HG03097 (cell line): ENCODE results near the gene ZDHHC7.
A peak's percentile ranks its signal among the peaks of the same experiment; 100 is the strongest.
"Not testable (repeated sequence)": the region's sequence is repeated elsewhere in the genome, so short reads cannot be mapped to it uniquely, and the experiment has no call there.

ENCODE experiments used
- ATAC-seq: cut with Tn5 transposase; IDR thresholded peaks from one replicate; pipeline ENCODE4 v1.9.1; 2021; ENCODE audit not compliant: unreplicated experiment, low FRiP score

Gene ZDHHC7

DNA sequence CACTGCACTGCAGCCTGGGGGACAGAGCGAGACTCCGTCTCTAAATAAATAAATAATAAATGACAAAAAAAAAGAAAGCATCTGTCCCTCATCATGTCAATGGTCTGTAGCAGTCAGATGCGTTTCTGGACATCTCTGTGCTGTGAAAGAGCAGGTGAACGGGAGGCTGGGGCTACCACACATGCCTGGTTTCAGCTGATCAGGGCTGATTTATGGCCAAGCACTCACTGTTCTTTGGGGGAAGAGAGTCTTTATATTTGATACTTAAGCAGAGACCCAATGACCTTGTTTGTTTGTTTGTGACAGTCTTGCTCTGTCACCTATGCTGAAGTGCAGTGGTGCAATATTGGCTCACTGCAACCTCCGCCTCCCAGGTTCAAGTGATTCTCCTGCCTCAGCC, 33.7 kb upstream of the ZDHHC7 start:
- ATAC-seq, result no peak

DNA sequence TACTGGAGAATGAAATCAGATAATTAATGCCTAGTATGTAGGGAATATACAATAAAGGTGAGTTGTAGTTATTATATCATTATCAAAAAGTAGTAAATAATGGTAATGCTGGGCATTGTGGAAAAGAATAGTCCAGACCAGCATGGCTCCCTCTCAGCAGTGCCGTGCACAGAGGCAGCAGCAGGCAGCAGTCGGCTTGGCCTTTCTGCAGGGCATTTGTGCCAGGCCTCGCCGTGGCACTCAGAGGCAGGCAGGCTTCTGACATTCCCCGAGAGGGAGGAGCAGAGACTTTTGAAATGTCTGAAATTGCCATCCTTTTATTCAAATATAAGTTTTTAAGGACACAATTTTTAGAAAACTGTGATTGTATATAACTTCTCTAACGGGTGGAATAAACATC, 31.3 kb upstream of the ZDHHC7 start:
- ATAC-seq, result no peak

DNA sequence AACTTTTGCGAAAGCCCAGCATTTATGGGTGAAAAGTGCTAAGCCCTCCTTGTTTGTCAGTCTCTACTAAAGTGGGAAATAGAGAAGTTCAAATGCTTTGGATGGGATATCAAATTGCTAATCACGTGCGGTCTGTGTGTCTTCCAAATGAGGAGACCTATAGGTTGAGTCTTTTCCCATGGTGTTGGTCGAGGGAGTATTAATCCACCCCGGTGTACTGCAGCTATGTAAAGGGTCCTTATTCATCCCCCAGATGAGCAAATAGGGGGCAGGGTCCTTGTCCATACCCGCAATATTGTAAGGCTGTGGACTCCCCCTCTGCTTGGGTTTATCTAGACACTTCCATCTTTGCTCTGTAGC, 30.8 kb upstream of the ZDHHC7 start:
- no peak for ATAC-seq

DNA sequence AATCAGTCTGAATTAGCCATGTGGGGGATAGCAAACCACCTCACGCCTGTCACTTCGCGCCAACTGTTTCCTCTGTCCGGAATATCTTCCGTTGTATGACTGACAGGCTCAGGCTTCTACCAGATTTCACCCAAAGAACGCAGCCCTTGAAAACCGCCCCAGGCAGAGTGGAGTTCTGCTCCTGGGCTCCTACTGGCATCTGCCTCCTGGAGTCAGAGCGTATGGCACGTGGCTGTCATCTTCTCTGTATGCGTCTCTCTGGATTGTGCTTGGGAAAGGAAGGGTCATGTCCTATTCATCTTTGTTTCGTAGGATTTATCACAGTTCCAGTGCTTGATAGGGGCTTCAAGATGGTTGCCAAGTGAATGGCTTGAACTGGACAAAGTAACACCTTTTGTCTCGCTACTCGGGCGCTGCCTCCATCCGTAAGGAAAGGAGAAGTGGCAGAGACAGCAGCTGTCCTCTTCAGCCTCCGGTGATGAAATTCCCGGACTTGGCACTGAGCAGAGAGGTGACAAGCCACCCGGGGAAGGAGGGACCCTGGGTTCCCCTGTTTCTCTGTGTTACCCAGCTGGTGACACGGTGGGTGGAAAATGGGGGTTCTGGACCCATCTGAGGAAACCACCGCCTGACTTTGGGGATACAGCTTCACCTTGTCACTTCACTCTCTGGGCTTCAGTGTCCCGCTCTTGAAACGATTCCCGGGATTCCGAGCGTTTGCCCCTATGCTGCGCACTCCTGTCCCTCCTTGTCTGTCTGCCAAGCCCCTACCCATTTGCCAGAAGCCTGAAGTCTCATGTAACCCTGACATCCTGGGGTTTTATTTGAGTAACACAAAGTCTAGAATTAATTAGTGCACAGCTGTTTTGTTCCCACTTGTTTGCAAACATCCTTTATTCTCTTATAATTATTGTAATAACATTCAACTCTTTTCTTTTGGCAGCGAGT, 30.2 kb upstream of the ZDHHC7 start:
- ATAC-seq, result no peak

DNA sequence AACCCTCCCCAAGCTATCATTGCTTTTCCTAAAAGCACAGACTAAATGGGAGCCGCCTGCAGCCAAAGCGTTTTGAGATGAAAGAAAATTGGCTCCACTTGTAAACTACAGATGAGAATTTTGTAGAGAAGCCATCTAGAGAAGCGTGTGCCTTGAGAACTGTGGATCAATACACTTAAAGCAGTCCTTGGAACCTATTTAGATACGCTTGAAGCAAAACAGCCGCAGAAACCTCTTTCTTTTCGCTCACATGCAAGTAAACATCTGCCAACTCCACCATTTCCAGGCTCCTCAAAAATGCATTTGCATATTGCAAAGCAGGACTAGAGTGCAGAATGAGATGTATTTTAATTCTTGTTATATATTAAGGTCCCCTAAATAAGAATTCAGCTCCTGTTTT, 29.4 kb upstream of the ZDHHC7 start:
- no peak for ATAC-seq

DNA sequence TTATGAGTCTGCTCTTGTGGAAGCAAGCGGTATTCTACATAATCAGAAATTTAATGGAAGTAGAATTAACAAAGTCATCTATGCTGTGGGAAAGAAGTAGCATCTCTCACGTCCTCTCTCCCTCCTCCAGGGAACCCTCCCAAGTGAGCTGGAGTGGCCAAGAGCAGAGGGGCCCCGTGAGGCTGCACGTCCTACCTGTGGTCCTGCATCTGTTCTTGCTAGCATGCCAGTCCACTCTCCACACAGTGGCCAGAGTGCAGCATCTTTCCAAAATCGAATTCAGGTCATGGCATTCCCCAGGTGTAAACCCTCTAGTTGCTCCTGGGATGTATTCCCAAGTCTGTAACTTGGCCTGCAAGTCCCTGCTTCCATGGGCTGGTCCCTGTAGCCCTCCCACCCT, 26.4 kb upstream of the ZDHHC7 start:
- no peak for ATAC-seq

DNA sequence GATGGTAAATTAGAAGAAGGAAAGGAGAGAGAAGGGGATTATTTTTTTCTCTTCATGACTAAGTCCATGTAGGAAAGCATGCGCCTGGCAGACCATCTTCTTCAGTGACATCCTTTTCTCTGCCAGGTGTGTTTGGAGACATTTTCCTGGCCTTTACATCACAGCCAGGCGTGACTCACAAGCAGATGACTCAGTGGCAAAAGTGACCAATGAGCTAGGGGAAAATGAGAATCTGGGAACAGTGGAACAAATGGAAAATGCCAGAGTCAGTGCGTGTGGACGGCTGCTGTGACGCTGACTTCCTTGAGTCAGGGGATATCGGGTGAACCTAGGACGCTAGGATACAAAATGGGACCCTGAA, 25.7 kb upstream of the ZDHHC7 start:
- ATAC-seq, result no peak

DNA sequence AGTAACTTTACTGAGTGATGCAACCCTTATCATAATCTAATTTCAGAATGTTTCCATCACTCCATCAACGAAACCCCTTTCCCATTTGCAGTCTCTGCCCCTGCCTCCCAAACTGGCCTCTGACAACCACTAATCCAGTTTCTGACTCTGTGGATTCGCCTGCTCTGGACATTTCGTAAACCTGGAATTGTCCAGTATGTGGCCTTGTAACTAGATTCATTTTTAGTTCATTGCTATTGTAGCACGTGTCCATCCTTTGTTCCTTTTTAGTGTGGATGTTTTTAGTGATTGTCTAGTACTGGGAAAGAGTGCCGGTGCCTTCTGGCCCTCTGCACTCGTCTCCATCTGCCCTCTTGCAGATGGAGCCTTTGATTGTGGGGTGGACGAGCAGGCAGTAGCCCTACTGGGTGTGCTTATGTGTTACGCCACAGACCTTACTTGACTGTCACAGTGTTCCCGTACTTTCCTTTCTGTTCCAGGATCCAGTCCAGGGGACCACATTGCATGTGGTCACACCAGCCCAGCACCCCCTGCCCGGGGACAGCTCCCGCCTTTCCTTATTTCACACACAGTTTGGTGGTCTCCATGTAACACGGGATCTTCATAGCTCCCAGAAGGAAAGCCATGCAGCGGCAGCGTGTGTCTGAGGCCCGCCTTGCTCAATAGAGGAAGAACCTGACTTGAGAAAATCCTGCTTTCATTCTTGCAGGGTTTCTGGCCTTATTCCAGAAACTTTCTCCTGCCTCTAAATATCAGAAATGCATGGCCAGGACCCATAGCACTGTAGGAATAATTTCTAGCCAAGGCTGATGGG, 25.1 kb upstream of the ZDHHC7 start:
- ATAC-seq, result no peak

DNA sequence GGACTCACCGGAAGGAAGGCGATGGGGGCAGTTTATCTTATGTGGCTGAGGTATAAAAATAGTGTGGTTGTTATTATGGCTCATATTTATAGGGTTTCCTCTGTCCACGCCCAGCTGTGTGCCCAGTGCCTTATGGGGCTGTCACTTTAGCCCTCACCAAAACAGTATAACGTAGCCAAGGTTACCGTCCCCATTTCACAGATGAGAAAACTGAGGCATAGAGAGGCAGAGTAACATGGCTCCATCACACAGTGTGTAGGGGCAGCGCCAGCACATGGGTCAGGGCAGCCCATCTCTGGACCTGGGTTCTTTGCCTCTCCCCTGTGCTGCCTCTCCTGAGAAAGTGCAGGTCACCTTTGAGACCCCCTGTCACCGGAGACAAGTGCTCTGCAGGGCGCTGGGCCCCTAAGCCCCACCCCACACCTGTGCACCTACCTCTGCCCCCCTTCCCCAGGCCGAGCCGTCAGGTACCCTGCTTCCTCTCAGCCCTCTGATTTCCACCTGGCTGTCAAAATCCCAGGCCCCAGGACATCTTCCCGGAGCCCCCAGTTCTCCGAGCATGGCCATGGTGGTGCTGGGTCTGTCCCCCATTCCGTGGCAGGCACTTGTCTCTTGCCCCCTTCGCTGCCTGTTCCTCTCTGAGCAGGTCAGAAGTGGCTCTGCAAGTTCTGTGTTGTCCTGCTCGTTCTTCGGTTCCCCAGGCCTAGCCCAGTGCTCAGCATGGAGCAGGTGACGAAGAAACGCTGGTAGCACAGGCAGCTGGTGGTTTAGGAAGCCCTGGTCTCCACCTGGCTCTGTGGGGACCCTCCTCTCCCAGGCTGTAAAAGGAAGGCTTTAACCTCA, 23.5 kb upstream of the ZDHHC7 start:
- no peak for ATAC-seq

DNA sequence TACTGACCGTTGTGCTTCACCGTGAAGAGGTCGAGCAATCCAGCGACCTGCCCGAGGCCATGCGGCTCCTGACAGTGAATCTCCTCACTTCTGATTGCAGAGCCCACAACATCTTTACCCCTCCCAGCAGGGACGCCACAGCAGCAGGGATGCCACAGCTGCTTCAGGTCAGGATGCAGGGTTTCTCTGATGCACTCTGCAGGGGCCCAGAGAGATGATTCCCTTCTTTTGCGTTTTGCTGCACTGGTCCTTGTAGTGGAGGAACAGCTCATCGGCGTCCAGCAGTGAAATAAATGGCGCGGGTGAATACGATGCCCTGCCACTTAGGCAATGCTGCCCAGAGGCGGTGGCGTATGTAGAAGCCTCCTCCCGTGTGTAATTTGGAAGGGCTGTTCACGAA, 21.8 kb upstream of the ZDHHC7 start:
- ATAC-seq, result no peak

DNA sequence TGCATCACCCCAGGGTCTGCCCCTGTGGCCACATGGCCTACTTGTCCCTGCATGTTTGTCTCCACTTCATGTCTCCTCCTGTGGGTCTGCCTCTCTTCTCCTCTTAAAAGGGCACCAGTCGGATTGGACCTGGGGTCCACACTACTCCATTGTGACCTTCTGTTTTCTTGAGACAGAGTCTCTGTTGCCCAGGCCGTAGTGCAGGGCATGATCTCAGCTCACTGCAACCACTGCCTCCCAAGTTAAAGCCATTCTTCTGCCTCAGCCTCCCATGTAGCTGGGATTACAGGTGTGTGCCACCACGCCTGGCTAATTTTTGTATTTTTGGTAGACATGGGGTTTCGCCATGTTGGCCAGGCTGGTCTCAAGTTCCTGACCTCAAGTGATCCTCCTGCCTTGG, 20.9 kb upstream of the ZDHHC7 start:
- not testable (repeated sequence) for ATAC-seq

DNA sequence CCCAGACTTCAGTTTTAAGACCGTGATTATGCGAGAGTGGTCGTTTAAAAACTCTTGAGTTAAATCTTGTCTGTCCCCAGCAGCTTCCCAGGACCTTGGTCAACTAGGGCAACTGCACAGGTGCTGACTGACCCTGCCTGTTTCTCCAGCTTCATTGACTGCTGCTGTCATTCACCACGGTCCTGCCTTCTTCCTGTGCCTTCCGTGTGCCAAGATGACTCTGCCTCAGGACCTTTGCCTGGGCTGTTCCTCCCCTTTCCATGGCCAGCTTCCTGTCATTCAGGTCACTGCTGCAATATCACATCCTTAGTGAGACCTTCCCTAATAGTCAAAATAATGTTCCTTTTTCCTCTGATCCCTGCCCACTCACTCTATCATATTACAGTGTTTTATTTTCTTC, 20.1 kb upstream of the ZDHHC7 start:
- no peak for ATAC-seq

DNA sequence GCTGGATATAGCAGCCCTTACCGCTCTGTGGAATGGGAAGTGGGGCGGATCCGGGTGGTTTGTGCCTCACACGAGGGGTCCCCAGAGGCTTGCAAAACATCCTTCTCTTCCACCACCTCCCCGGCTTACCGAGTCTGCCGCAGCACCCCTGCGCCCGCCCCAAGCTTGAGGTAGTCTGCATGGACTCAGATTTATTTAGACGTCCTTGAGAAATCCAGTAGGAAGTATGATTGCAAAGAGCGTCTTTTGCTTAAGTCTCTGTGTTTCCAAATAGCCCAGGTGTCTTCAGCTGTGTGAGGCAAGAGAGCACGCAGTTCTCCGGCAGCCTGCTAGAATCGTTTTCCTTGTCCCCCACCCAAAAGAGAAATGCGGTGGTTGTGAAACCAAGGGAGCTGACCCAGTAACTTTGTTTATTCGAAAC, 18.7 kb upstream of the ZDHHC7 start:
- no peak for ATAC-seq

DNA sequence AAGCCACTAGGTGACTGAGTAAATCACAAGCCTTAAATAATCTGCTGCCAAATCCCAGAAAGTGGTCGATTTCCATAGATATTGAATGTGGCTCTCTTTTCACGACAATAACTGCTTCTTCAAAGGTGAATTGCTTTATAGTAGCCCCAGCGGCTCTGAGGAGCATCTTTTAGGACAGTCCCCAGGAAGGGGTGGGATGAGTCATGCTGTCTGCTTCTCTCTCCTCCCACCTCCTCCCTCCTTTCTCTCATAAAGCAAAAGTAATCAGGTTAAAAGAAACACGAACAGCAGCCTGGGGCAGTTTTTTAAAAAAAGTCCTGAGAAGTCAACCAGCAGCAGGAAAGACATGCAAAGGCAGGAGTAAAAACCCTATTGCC, 18.1 kb upstream of the ZDHHC7 start:
- ATAC-seq, result no peak

DNA sequence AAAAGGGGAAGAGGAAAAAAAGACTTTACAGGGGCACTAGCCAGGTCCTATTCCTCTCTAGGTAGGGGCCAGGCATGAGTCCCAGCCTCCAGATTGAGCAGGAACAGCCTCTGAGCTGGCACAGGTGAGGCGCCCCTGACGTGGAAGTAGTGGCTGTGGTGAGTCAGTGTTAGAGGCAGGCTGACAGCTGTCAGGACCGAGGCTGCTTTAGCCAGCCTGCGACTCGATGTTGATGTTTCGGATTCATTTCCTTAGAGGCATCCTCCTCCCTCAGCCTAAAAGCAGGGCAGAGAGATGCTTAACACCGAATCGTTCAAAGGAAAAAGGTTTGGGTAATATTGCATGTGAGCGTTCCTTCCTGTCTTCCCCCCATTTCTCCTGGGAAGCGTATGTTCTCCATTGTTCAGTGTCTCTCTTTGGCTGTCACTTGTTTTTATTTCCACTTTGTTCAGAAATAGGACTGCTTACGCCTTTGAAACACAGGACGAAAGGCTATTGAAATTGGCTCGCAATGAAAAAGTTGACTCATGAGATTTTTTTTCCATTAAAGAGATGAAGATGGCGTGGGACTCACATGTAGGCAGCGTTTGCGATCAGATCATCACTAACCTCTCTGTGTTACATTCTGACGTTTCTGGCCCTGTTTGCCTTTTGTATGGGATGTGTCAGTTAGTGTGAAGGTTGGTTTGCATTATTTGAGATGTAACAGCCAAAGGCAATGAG, 17.5 kb upstream of the ZDHHC7 start:
- no peak for ATAC-seq

DNA sequence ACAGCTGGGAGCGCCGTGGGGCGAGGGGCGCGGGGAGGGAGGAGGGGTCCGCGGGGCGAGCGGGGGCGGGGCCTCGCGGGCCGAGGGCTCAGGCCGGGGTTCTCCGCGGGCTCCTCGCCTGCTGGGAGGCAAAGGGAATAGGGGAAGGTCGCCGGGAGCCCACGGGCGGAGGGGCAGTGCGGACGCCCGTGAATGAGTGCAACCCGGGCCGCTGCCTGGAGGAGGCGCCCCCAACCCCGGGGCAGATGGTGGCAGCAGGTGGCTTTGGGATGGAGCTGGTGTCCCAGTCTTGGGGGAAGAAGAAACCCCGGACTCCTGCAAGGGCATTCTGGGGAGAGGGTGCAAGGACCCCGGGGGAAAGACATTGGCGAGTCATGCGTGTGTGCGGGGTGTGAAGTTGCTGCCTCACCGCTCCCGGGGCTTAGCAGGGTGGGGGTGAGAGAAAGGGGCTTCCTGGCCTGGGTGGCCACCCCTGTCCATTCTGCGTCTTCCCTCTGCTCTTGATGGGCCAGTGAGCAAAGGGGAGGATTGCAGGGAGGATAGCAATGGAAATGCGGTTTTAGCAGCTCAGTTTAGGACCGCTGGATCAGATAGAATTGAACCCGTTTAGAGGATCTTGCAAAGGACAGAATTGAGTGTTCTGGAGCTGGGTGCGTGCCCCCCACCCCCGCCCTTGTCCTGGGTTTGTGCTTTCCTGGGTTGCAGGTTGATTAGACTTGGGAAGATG, 16.8 kb upstream of the ZDHHC7 start:
- peak; percentile 19 for ATAC-seq

DNA sequence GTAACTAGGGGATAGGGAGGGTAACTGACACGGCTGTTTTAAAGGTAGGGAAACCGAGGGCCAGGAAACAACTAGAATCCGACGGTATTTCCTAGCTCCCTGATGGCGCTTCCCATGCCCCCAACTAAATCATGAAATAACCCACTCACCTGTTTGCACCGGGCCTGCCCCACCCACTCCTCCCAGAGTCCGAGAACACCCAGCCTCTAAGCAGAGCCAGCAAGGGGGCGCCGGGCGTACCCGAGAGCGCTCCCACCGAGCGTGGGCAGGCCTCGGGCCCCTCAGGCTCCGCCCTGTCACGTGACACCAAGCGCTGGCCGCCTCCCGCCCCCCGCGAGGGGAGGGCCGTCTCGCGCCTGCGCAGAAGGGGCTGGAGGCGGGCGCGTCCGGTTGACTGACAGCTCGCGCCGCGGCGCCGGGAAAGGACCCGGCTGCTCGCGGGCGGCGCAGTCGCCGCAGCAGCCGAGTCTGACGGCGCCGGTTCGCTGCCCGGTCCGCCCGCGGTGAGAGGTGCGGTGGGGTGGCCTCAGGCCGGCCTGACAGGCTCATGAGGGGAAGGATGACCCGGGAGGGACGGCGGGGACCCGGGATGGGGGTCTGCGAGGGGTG, 16.1 kb upstream of the ZDHHC7 start, which contains the start of gene KIAA0513:
TSS of gene KIAA0513 (plus strand) at position 447 of the 609 bp plus-strand sequence. CDS start 39,277 bp downstream, outside the sequence.
- ATAC-seq, result peak; percentile 72

DNA sequence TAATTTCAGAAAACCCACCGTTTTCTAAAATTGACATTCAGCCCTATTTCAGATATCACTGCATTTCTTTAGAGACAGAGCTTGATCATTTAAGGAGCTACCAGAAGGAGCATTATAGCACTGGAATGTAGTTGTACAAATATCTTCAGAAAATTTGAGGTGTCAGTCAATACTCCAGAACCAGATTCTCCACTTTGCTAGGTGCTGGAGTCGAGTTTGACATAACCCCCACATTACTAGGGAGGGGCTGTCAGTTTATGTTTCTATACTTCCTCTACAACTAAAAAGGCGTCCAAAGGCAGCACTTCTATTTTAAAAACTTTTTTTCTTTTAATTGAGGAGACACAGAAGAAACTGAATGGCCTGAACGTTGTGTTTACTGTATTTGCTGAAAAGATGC, 15.4 kb upstream of the ZDHHC7 start:
- ATAC-seq, result no peak
